Endothelial cell of umbilical vein (primary cell): ENCODE data around the gene IDUA. TPM values are rescaled to one million over a fixed set of nuclear protein-coding genes. Genes with fewer than 3 reads are reported as not detected.

ENCODE experiments used
- BruUV-seq: library from RNA; stranded (reverse); fragments of 400-500 nt; replicated peaks from 2 replicates; lab custom pipeline; 2021; lab: Mats Ljungman, UMichigan
- CTCF ChIA-PET: fragments of 300-600, 350-600 bp; sonication (Branson Sonifier 250); formaldehyde crosslinking; loops from one replicate; lab custom pipeline; 2021; ENCODE audit warnings: antibody characterized with exemption, inconsistent platforms; lab: Charles Lee
- POLR2A ChIA-PET: fragments of 300-600, 350-600 bp; sonication (Branson Sonifier 250); formaldehyde crosslinking; loops from one replicate; lab custom pipeline; 2021; ENCODE audit warnings: antibody characterized with exemption, inconsistent platforms; lab: Charles Lee
- DNase-seq: peaks from one replicate; pipeline ENCODE4 v3.0.0-alpha.2; 2011; ENCODE audit warnings: low read depth, low spot score
- FAIRE-seq: peaks from 2 replicates; lab custom pipeline; 2011; peaks lifted over from hg19 to GRCh38; lab: Jason Lieb, UNC
- H2AFZ ChIP-seq: 2 replicates; pipeline ENCODE4 v1.6.0; 2012; ENCODE audit warnings: low read depth, low read length, control low read depth, inconsistent platforms
- H3K27ac ChIP-seq: 2 replicates; pipeline ENCODE4 v1.5.1; 2011; ENCODE audit warnings: low read depth, mild to moderate bottlenecking, control low read depth, low read length, moderate library complexity; ENCODE audit not compliant: insufficient read depth
- H3K27me3 ChIP-seq, 2 experiments: 2 replicates each; pipeline versions ENCODE4 v1.6.0 to v1.6.1; 2011; ENCODE audit warnings: low read length in 2 of 2, mixed read lengths in 1 of 2; ENCODE audit not compliant: control insufficient read depth in 2 of 2, insufficient read depth in 2 of 2
- H3K36me3 ChIP-seq, 2 experiments: 2 replicates in 1 of 2; 3 replicates in 1 of 2; pipeline ENCODE4 v1.5.1; 2011; ENCODE audit warnings: low read length in 2 of 2, mild to moderate bottlenecking in 1 of 2, moderate library complexity in 1 of 2; ENCODE audit not compliant: control insufficient read depth in 2 of 2, insufficient read depth in 2 of 2; ENCODE audit errors: extremely low read depth in 1 of 2
- H3K4me1 ChIP-seq: 3 replicates; pipeline ENCODE4 v1.5.1; 2011; ENCODE audit warnings: mild to moderate bottlenecking, low read length; ENCODE audit not compliant: control insufficient read depth, insufficient read depth; ENCODE audit errors: extremely low read depth
- H3K4me2 ChIP-seq: 2 replicates; pipeline ENCODE4 v1.6.1; 2011; ENCODE audit warnings: low read length, control low read depth, mixed read lengths; ENCODE audit not compliant: insufficient read depth
- H3K4me3 ChIP-seq, 3 experiments: fragments of 200-600 bp in 1 of 3; sonication (generic), shearing (Covaris generic) in 1 of 3; replicated peaks in 1 of 3; 2 replicates each; pipeline ENCODE4 v1.5.1; 2011 to 2016; ENCODE audit warnings: control low read depth in 3 of 3, low read length in 3 of 3, mild to moderate bottlenecking in 2 of 3, inconsistent platforms in 1 of 3, low read depth in 1 of 3, moderate library complexity in 1 of 3; ENCODE audit not compliant: insufficient read depth in 1 of 3
- H3K79me2 ChIP-seq: 2 replicates; pipeline ENCODE4 v1.6.0; 2012; ENCODE audit warnings: low read length, inconsistent platforms; ENCODE audit not compliant: control insufficient read depth, insufficient read depth
- H3K9ac ChIP-seq: replicated peaks from 2 replicates; pipeline ENCODE3; 2011; ENCODE audit warnings: low read length, control low read depth; ENCODE audit not compliant: insufficient read depth; ENCODE audit errors: extremely low read depth
- H3K9me1 ChIP-seq: replicated peaks from 3 replicates; pipeline ENCODE4 v1.6.0; 2011; ENCODE audit warnings: mild to moderate bottlenecking, low read length; ENCODE audit not compliant: control insufficient read depth, insufficient read depth; ENCODE audit errors: extremely low read depth
- H3K9me3 ChIP-seq: replicated peaks from 2 replicates; pipeline ENCODE4 v1.5.1; 2012; ENCODE audit warnings: low read length, inconsistent platforms; ENCODE audit not compliant: control insufficient read depth, insufficient read depth
- H4K20me1 ChIP-seq: replicated peaks from 2 replicates; pipeline ENCODE3; 2011; ENCODE audit warnings: mild to moderate bottlenecking, low read length; ENCODE audit not compliant: control insufficient read depth, insufficient read depth; ENCODE audit errors: extremely low read depth
- CTCF ChIP-seq, 2 donors: IDR thresholded peaks; 1 replicate in 1 of 2; 2 replicates in 1 of 2; pipeline ENCODE4 v1.5.1; 2011; ENCODE audit warnings: low read length in 2 of 2, mild to moderate bottlenecking in 2 of 2, moderate library complexity in 2 of 2, control low read depth in 1 of 2, inconsistent platforms in 1 of 2, low read depth in 1 of 2; ENCODE audit not compliant: insufficient read depth in 1 of 2; ENCODE audit errors: extremely low read depth in 1 of 2
- EZH2 ChIP-seq: IDR thresholded peaks from 2 replicates; pipeline ENCODE4 v1.6.1; 2012; ENCODE audit warnings: borderline replicate concordance, low read depth, mild to moderate bottlenecking, moderate library complexity, low read length, inconsistent platforms; ENCODE audit not compliant: severe bottlenecking
- FOS ChIP-seq: IDR thresholded peaks from 2 replicates; pipeline ENCODE4 v1.6.1; 2011; ENCODE audit warnings: mild to moderate bottlenecking, low read length, moderate library complexity, borderline replicate concordance; ENCODE audit not compliant: insufficient read depth
- GATA2 ChIP-seq: IDR thresholded peaks from 2 replicates; pipeline ENCODE4 v1.7.0; 2011; ENCODE audit warnings: low read depth, mild to moderate bottlenecking, moderate library complexity, mixed read lengths, low read length; ENCODE audit not compliant: insufficient read length, insufficient read depth
- JUN ChIP-seq: IDR thresholded peaks from 2 replicates; pipeline ENCODE4 v1.6.1; 2011; ENCODE audit warnings: borderline replicate concordance, low read depth; ENCODE audit not compliant: insufficient read length, insufficient read depth
- MAX ChIP-seq: IDR thresholded peaks from 2 replicates; pipeline ENCODE4 v1.6.1; 2011; ENCODE audit not compliant: insufficient read depth, insufficient read length
- MYC ChIP-seq: IDR thresholded peaks from one replicate; pipeline ENCODE4 v1.6.1; 2011; ENCODE audit warnings: mild to moderate bottlenecking, low read depth, low read length
- POLR2A ChIP-seq: IDR thresholded peaks from 2 replicates; pipeline ENCODE4 v1.6.1; 2012; ENCODE audit warnings: low read depth, mild to moderate bottlenecking, control low read depth, low read length
- POLR2AphosphoS5 ChIP-seq: IDR thresholded peaks from 2 replicates; pipeline ENCODE4 v1.6.1; 2012; ENCODE audit warnings: low read depth, mild to moderate bottlenecking, control low read depth, low read length, moderate library complexity; ENCODE audit not compliant: insufficient read depth
- dilution Hi-C: fragments of 300-500 bp; cut with MboI; formaldehyde crosslinking; loops from one replicate; pipeline ENCODE4 v1.15.0; 2019; ENCODE audit warnings: low sequenced_read_pairs; ENCODE audit not compliant: extremely low pct_ligation_motif_present
- intact Hi-C: fragments of 100-400 bp; cut with micrococcal nuclease; formaldehyde crosslinking; loops from one replicate; pipeline ENCODE4 v1.10.0; 2022
- polyA plus RNA-seq, 4 experiments: library from polyadenylated mRNA; depleted of rRNA in 3 of 4; stranded (reverse) in 3 of 4; unstranded in 1 of 4; fragments of >200 nt; gene quantifications; 2 replicates each; pipeline versions ENCODE4 v1.2.1 to v1.2.3, GENCODE V29; 2011 to 2012; ENCODE audit warnings: missing spikeins in 1 of 4
- total RNA-seq: library from RNA; stranded (reverse); gene quantifications from 2 replicates; pipeline ENCODE4 v1.2.3, GENCODE V29; 2021

IDUA gene
- total and polyA plus RNA-seq, 2 donors (not counting 3 experiments of a cell fraction or from before 2014, with no cell fraction given) = 19.1 to 34.1 TPM

DNA sequence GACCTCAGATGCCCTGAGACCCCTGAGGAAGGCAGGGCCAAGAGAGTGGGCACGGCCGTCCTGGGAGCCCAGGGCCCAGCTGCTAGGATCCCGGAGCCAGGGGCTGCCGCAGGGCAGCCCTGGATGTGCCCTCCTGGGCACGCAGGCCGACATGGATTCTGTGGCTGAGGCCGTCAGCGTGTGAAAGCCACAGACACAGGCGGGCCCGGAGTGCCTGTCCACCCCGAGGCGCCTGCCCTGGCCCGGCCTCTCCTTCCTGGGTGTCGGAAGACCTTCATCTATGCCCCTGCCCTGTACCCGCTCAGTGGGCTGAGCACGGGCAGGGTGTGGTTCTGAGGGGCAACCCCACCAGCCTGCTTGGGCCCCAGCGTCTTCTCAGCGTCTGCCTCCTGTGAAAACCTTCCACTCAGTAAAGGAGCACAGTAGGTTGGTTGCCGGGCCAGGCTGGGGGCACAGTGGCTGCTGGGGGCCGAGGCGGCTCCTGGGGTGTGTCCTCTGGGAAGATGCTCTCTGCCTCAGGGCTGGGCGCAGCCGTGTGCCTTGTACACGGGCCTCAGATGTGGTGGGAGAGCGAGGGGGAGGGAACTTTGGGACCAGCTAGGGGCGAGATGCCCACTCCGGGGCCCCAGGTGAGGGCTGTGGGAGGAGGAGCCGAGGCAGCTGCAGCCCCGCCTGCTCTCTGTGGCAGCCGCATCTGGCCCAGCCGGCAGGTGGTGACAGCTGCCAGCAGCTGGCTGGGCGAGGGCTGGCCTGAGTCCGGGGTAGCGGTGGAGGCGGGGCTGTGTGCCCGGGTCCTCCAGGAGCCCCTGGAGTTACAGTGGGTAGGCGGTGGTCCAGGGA, 45.3 kb downstream of the IDUA start:
- Histone ChIP-seq H4K20me1 (no peaks in the 10 kb centered on the region), H3K4me3 (no peak overlapping the region), H3K27me3 (no peaks in the 10 kb centered on the region), H3K9me3 (no peaks in the 10 kb centered on the region), H3K9ac (no peak overlapping the region), H3K27ac (no peak overlapping the region), H3K79me2 (no peaks in the 10 kb centered on the region), H2AFZ (no peak overlapping the region), H3K4me2 (no peak overlapping the region), H3K36me3 (no peaks in the 10 kb centered on the region), H3K4me1 (no peaks in the 10 kb centered on the region), H3K9me1 (no peaks in the 10 kb centered on the region)
- intact Hi-C loops (no loop called here), dilution Hi-C loops (no loop called here)
- ChIA-PET CTCF (no interaction called here), POLR2A (no interaction called here)
- FAIRE-seq (no peak), DNase-seq (no peak)
- no TSS peak for BruUV-seq
- no peak for TF ChIP-seq JUN
- TF ChIP-seq CTCF (IDR thresholded peaks at IDR 0.05; ENCODE audit: extremely low read depth in 1 of 2, insufficient read depth in 1 of 2, low read depth in 1 of 2, low read length in 2 of 2) = no peak
- TF ChIP-seq EZH2 = no peak
- no peak for TF ChIP-seq POLR2A
- TF ChIP-seq FOS = no peak
- no peak for TF ChIP-seq MYC
- no peak for TF ChIP-seq MAX
- TF ChIP-seq POLR2AphosphoS5 = no peak
- no peak for TF ChIP-seq GATA2
